Measurements from ENCODE around the gene PPIF.

The PPIF gene

GRCh38 chr10:79393924-79394610 is 46.8 kb downstream of the PPIF start:
- no peak overlapping the region for H3K4ac ChIP-seq (ENCODE audit: low read depth in 1 of 2, low read length in 2 of 2)
- H3K36me3 ChIP-seq (ENCODE audit: control insufficient read depth in 1 of 2, insufficient read depth in 2 of 2, low read depth in 1 of 2, low read length in 2 of 2) = peaks cover 59 to 73% of the 10 kb centered on the region in 2 experiments
- no peak overlapping the region for H2AK5ac ChIP-seq (ENCODE audit: low read length, severe bottlenecking)
- H2BK12ac ChIP-seq (ENCODE audit: low read length in 2 of 2) = no peak overlapping the region
- WGBS = 98% methylated on average over 17 of the region's 17 CpGs
- H2BK5ac ChIP-seq (ENCODE audit: low read depth, low read length, poor library complexity, severe bottlenecking) = no peak overlapping the region
- no peak overlapping the region for H3K18ac ChIP-seq (ENCODE audit: low read depth in 1 of 2, low read length in 2 of 2)
- no peak overlapping the region for H3K9ac ChIP-seq (ENCODE audit: low read length)
- H2AFZ ChIP-seq (ENCODE audit: low read depth, low read length) = no peak overlapping the region
- H3K23ac ChIP-seq (ENCODE audit: low read length in 2 of 2) = no peak overlapping the region
- H4K91ac ChIP-seq (ENCODE audit: low read length) = no peak overlapping the region
- H3K27me3 ChIP-seq (ENCODE audit: control insufficient read depth in 1 of 2, insufficient read depth in 1 of 2, low read length in 2 of 2) = no peaks in the 10 kb centered on the region
- no peak overlapping the region for H3K14ac ChIP-seq (ENCODE audit: low read length in 2 of 2)
- peaks cover 35% of the 10 kb centered on the region for H3K79me1 ChIP-seq (replicated peaks; ENCODE audit: low read length, poor library complexity, severe bottlenecking)
- H2BK15ac ChIP-seq (ENCODE audit: low read depth, poor library complexity, severe bottlenecking) = no peak overlapping the region
- no peak overlapping the region for H3K4me3 ChIP-seq (ENCODE audit: insufficient read depth in 1 of 2, low read depth in 1 of 2, low read length in 2 of 2)
- no peak overlapping the region for H2BK120ac ChIP-seq (ENCODE audit: low read depth, low read length)
- H3K4me2 ChIP-seq (ENCODE audit: low read length, poor library complexity, severe bottlenecking) = no peak overlapping the region
- H3K4me1 ChIP-seq (ENCODE audit: control insufficient read depth, insufficient read depth, low read depth, low read length) = peaks cover 35% of the 10 kb centered on the region
- H3K27ac ChIP-seq (ENCODE audit: low read length, poor library complexity, severe bottlenecking) = no peak overlapping the region
- H3K9me3 ChIP-seq (ENCODE audit: control insufficient read depth, low read length) = no peaks in the 10 kb centered on the region
- no peak overlapping the region for H4K8ac ChIP-seq (ENCODE audit: low read length)
- DNase-seq = no peak

- no peak overlapping the region for H2AFZ ChIP-seq (ENCODE audit: low read depth, low read length)
- H4K8ac ChIP-seq (ENCODE audit: low read length) = no peak overlapping the region
- no peak overlapping the region for H3K9ac ChIP-seq (ENCODE audit: low read length)
- no peak overlapping the region for H2BK12ac ChIP-seq (ENCODE audit: low read length in 2 of 2)
- no peak overlapping the region for H2BK120ac ChIP-seq (ENCODE audit: low read depth, low read length)
- H3K4me2 ChIP-seq (ENCODE audit: low read length, poor library complexity, severe bottlenecking) = no peak overlapping the region
- no peak overlapping the region for H2BK15ac ChIP-seq (ENCODE audit: low read depth, poor library complexity, severe bottlenecking)
- H3K9me3 ChIP-seq (ENCODE audit: control insufficient read depth, low read length) = no peaks in the 10 kb centered on the region
- no peak overlapping the region for H3K27ac ChIP-seq (ENCODE audit: low read length, poor library complexity, severe bottlenecking)
- H3K23ac ChIP-seq (ENCODE audit: low read length in 2 of 2) = no peak overlapping the region
- no peak overlapping the region for H3K18ac ChIP-seq (ENCODE audit: low read depth in 1 of 2, low read length in 2 of 2)
- no peak overlapping the region for H3K14ac ChIP-seq (ENCODE audit: low read length in 2 of 2)
- H3K4me1 ChIP-seq (ENCODE audit: control insufficient read depth, insufficient read depth, low read depth, low read length) = peaks cover 40% of the 10 kb centered on the region
- no peak overlapping the region for H2AK5ac ChIP-seq (ENCODE audit: low read length, severe bottlenecking)
- H2BK5ac ChIP-seq (ENCODE audit: low read depth, low read length, poor library complexity, severe bottlenecking) = no peak overlapping the region
- no peaks in the 10 kb centered on the region for H3K27me3 ChIP-seq (ENCODE audit: control insufficient read depth in 1 of 2, insufficient read depth in 1 of 2, low read length in 2 of 2)
- 95% methylated on average over 5 of the region's 5 CpGs for WGBS
- no peak overlapping the region for H3K4ac ChIP-seq (ENCODE audit: low read depth in 1 of 2, low read length in 2 of 2)
- DNase-seq = no peak
- peaks cover 57 to 67% of the 10 kb centered on the region in 2 experiments for H3K36me3 ChIP-seq (ENCODE audit: control insufficient read depth in 1 of 2, insufficient read depth in 2 of 2, low read depth in 1 of 2, low read length in 2 of 2)
- H3K79me1 ChIP-seq (replicated peaks; ENCODE audit: low read length, poor library complexity, severe bottlenecking) = peaks cover 35% of the 10 kb centered on the region
- no peak overlapping the region for H3K4me3 ChIP-seq (ENCODE audit: insufficient read depth in 1 of 2, low read depth in 1 of 2, low read length in 2 of 2)
- H4K91ac ChIP-seq (ENCODE audit: low read length) = no peak overlapping the region
Observed at GRCh38 chr10:79394664-79395063, 47.4 kb downstream of the PPIF start.

- Histone ChIP-seq H3K4ac (ENCODE audit: low read depth in 1 of 2, low read length in 2 of 2) (no peak overlapping the region), H3K9me3 (ENCODE audit: control insufficient read depth, low read length) (no peaks in the 10 kb centered on the region), H3K27me3 (ENCODE audit: control insufficient read depth in 1 of 2, insufficient read depth in 1 of 2, low read length in 2 of 2) (no peaks in the 10 kb centered on the region), H2BK12ac (ENCODE audit: low read length in 2 of 2) (no peak overlapping the region), H3K4me2 (ENCODE audit: low read length, poor library complexity, severe bottlenecking) (no peak overlapping the region), H3K4me1 (ENCODE audit: control insufficient read depth, insufficient read depth, low read depth, low read length) (peaks cover 48% of the 10 kb centered on the region), H3K79me1 (replicated peaks; ENCODE audit: low read length, poor library complexity, severe bottlenecking) (peaks cover 34% of the 10 kb centered on the region), H2BK120ac (ENCODE audit: low read depth, low read length) (no peak overlapping the region), H2AFZ (ENCODE audit: low read depth, low read length) (no peak overlapping the region), H2BK15ac (ENCODE audit: low read depth, poor library complexity, severe bottlenecking) (no peak overlapping the region), H3K4me3 (ENCODE audit: insufficient read depth in 1 of 2, low read depth in 1 of 2, low read length in 2 of 2) (no peak overlapping the region), H4K91ac (ENCODE audit: low read length) (no peak overlapping the region), H2AK5ac (ENCODE audit: low read length, severe bottlenecking) (no peak overlapping the region), H3K36me3 (ENCODE audit: control insufficient read depth in 1 of 2, insufficient read depth in 2 of 2, low read depth in 1 of 2, low read length in 2 of 2) (peaks cover 44 to 52% of the 10 kb centered on the region in 2 experiments), H3K9ac (ENCODE audit: low read length) (no peak overlapping the region), H3K14ac (ENCODE audit: low read length in 2 of 2) (no peak overlapping the region), H3K27ac (ENCODE audit: low read length, poor library complexity, severe bottlenecking) (no peak overlapping the region), H2BK5ac (ENCODE audit: low read depth, low read length, poor library complexity, severe bottlenecking) (no peak overlapping the region), H3K18ac (ENCODE audit: low read depth in 1 of 2, low read length in 2 of 2) (no peak overlapping the region), H4K8ac (ENCODE audit: low read length) (no peak overlapping the region), H3K23ac (ENCODE audit: low read length in 2 of 2) (peak overlapping the region in 1 of 2 experiments; percentile 16)
- WGBS = 96% methylated on average over 5 of the region's 5 CpGs
- no peak for DNase-seq
Observed at GRCh38 chr10:79396520-79396919, 49.3 kb downstream of the PPIF start.

- no peak overlapping the region for H2BK5ac ChIP-seq (ENCODE audit: low read depth, low read length, poor library complexity, severe bottlenecking)
- no peak overlapping the region for H2BK15ac ChIP-seq (ENCODE audit: low read depth, poor library complexity, severe bottlenecking)
- no peak overlapping the region for H3K27ac ChIP-seq (ENCODE audit: low read length, poor library complexity, severe bottlenecking)
- peak overlapping the region; percentile 43 for H2AK5ac ChIP-seq (ENCODE audit: low read length, severe bottlenecking)
- H3K14ac ChIP-seq (ENCODE audit: low read length in 2 of 2) = no peak overlapping the region
- H4K8ac ChIP-seq (ENCODE audit: low read length) = peak overlapping the region; percentile 1
- peaks cover 39 to 50% of the 10 kb centered on the region in 2 experiments for H3K36me3 ChIP-seq (ENCODE audit: control insufficient read depth in 1 of 2, insufficient read depth in 2 of 2, low read depth in 1 of 2, low read length in 2 of 2)
- peaks cover 48% of the 10 kb centered on the region for H3K4me1 ChIP-seq (ENCODE audit: control insufficient read depth, insufficient read depth, low read depth, low read length)
- no peak overlapping the region for H3K4me3 ChIP-seq (ENCODE audit: insufficient read depth in 1 of 2, low read depth in 1 of 2, low read length in 2 of 2)
- no peaks in the 10 kb centered on the region for H3K27me3 ChIP-seq (ENCODE audit: control insufficient read depth in 1 of 2, insufficient read depth in 1 of 2, low read length in 2 of 2)
- no peak overlapping the region for H2AFZ ChIP-seq (ENCODE audit: low read depth, low read length)
- 85% methylated on average over 6 of the region's 6 CpGs for WGBS
- no peaks in the 10 kb centered on the region for H3K9me3 ChIP-seq (ENCODE audit: control insufficient read depth, low read length)
- H3K4ac ChIP-seq (ENCODE audit: low read depth in 1 of 2, low read length in 2 of 2) = peak overlapping the region; percentile 29
- no peak for DNase-seq
- H4K91ac ChIP-seq (ENCODE audit: low read length) = no peak overlapping the region
- H3K4me2 ChIP-seq (ENCODE audit: low read length, poor library complexity, severe bottlenecking) = no peak overlapping the region
- H2BK120ac ChIP-seq (ENCODE audit: low read depth, low read length) = no peak overlapping the region
- H3K23ac ChIP-seq (ENCODE audit: low read length in 2 of 2) = no peak overlapping the region
- H2BK12ac ChIP-seq (ENCODE audit: low read length in 2 of 2) = peak overlapping the region; percentile 57 to 89
- peak overlapping the region; percentile 65 to 99 for H3K18ac ChIP-seq (ENCODE audit: low read depth in 1 of 2, low read length in 2 of 2)
- peaks cover 30% of the 10 kb centered on the region for H3K79me1 ChIP-seq (replicated peaks; ENCODE audit: low read length, poor library complexity, severe bottlenecking)
- peak overlapping the region; percentile 78 for H3K9ac ChIP-seq (ENCODE audit: low read length)
Observed at GRCh38 chr10:79397051-79397450, 49.8 kb downstream of the PPIF start.
